WTC11 (cell line): ENCODE data around the gene PCDHA12. TPM values are rescaled to one million over a fixed set of nuclear protein-coding genes. Genes with fewer than 3 reads are reported as not detected.

Experiments used
- CBFB ChIP-seq: sonication (generic); formaldehyde crosslinking; IDR thresholded peaks from 2 replicates; pipeline ENCODE4 v1.8.1; 2022; ENCODE audit warnings: mild to moderate bottlenecking, low read depth, missing genetic modification reagents
- CDX4 ChIP-seq: fragments of 250-450 bp; sonication (Bioruptor Pico); IDR thresholded peaks from 2 replicates; pipeline ENCODE4 v1.9.0; 2021; ENCODE audit warnings: moderate library complexity, mild to moderate bottlenecking, inconsistent platforms, borderline replicate concordance
- E2F5 ChIP-seq: sonication (generic); formaldehyde crosslinking; IDR thresholded peaks from 2 replicates; pipeline ENCODE4 v1.8.1; 2022; ENCODE audit warnings: mild to moderate bottlenecking, moderate library complexity, missing genetic modification reagents
- ERG ChIP-seq: fragments of 250-450 bp; sonication (Bioruptor Pico); IDR thresholded peaks from 2 replicates; pipeline ENCODE4 v1.8.0; 2021; ENCODE audit warnings: mild to moderate bottlenecking
- ESRRA ChIP-seq: sonication (generic); formaldehyde crosslinking; IDR thresholded peaks from 2 replicates; pipeline ENCODE4 v1.8.1; 2022; ENCODE audit warnings: mild to moderate bottlenecking, missing genetic modification reagents, borderline replicate concordance
- FOXP4 ChIP-seq: sonication (generic); formaldehyde crosslinking; IDR thresholded peaks from 2 replicates; pipeline ENCODE4 v1.8.0; 2022; ENCODE audit warnings: mild to moderate bottlenecking, missing genetic modification reagents
- GTF2I ChIP-seq: fragments of 250-450 bp; sonication (Bioruptor Pico); conservative IDR thresholded peaks from 2 replicates; pipeline ENCODE4 v1.4.0; 2021; ENCODE audit warnings: mild to moderate bottlenecking
- IRF2 ChIP-seq: sonication (generic); formaldehyde crosslinking; IDR thresholded peaks from 2 replicates; pipeline ENCODE4 v1.8.0; 2022; ENCODE audit warnings: low read depth, missing genetic modification reagents, borderline replicate concordance
- JAZF1 ChIP-seq: fragments of 250-450 bp; sonication (Bioruptor Pico); IDR thresholded peaks from 2 replicates; pipeline ENCODE4 v1.9.0; 2021; ENCODE audit warnings: moderate library complexity, mild to moderate bottlenecking, inconsistent platforms
- JUN ChIP-seq: sonication (generic); formaldehyde crosslinking; IDR thresholded peaks from 2 replicates; pipeline ENCODE4 v1.8.0; 2023; ENCODE audit warnings: mild to moderate bottlenecking, missing genetic modification reagents
- MAX ChIP-seq: sonication (generic); formaldehyde crosslinking; IDR thresholded peaks from 2 replicates; pipeline ENCODE4 v1.8.0; 2022; ENCODE audit warnings: mild to moderate bottlenecking, missing genetic modification reagents
- NFYB ChIP-seq: sonication (generic); formaldehyde crosslinking; conservative IDR thresholded peaks from 2 replicates; pipeline ENCODE4 v1.8.0; 2022; ENCODE audit warnings: low read depth, missing genetic modification reagents
- NR1H2 ChIP-seq: sonication (generic); formaldehyde crosslinking; IDR thresholded peaks from 2 replicates; pipeline ENCODE4 v1.9.0; 2021; ENCODE audit warnings: mild to moderate bottlenecking, moderate library complexity, missing genetic modification reagents
- NR2C2 ChIP-seq: sonication (generic); formaldehyde crosslinking; IDR thresholded peaks from 2 replicates; pipeline ENCODE4 v1.8.0; 2022; ENCODE audit warnings: mild to moderate bottlenecking, missing genetic modification reagents
- OVOL2 ChIP-seq: fragments of 250-450 bp; sonication (Bioruptor Pico); IDR thresholded peaks from 2 replicates; pipeline ENCODE4 v1.9.0; 2021; ENCODE audit warnings: mild to moderate bottlenecking, borderline replicate concordance
- PRDM15 ChIP-seq: sonication (generic); formaldehyde crosslinking; IDR thresholded peaks from 2 replicates; pipeline ENCODE4 v1.8.0; 2022; ENCODE audit warnings: missing genetic modification reagents
- PREB ChIP-seq: sonication (generic); formaldehyde crosslinking; IDR thresholded peaks from 2 replicates; pipeline ENCODE4 v1.8.1; 2022; ENCODE audit warnings: mild to moderate bottlenecking, missing genetic modification reagents, moderate library complexity, borderline replicate concordance
- RORB ChIP-seq: fragments of 250-450 bp; sonication (Bioruptor Pico); IDR thresholded peaks from 2 replicates; pipeline ENCODE4 v1.9.0; 2021; ENCODE audit warnings: mild to moderate bottlenecking
- SMAD3 ChIP-seq: sonication (generic); formaldehyde crosslinking; IDR thresholded peaks from 2 replicates; pipeline ENCODE4 v1.8.0; 2022; ENCODE audit warnings: missing genetic modification reagents, mild to moderate bottlenecking, borderline replicate concordance
- TP53 ChIP-seq: sonication (generic); formaldehyde crosslinking; IDR thresholded peaks from 2 replicates; pipeline ENCODE4 v1.8.1; 2023; ENCODE audit warnings: mild to moderate bottlenecking, missing genetic modification reagents
- ZMAT4 ChIP-seq: fragments of 250-450 bp; sonication (Bioruptor Pico); IDR thresholded peaks from 2 replicates; pipeline ENCODE4 v1.9.0; 2021; ENCODE audit warnings: mild to moderate bottlenecking
- ZNF121 ChIP-seq: sonication (generic); formaldehyde crosslinking; IDR thresholded peaks from 2 replicates; pipeline ENCODE4 v1.8.0; 2023; ENCODE audit warnings: missing genetic modification reagents
- ZNF219 ChIP-seq: sonication (generic); formaldehyde crosslinking; IDR thresholded peaks from 2 replicates; pipeline ENCODE4 v1.8.0; 2023; ENCODE audit warnings: missing genetic modification reagents, mild to moderate bottlenecking, borderline replicate concordance
- ZNF281 ChIP-seq: sonication (generic); formaldehyde crosslinking; IDR thresholded peaks from 2 replicates; pipeline ENCODE4 v1.8.0; 2023; ENCODE audit warnings: mild to moderate bottlenecking, missing genetic modification reagents
- ZNF317 ChIP-seq: sonication (generic); formaldehyde crosslinking; IDR thresholded peaks from 2 replicates; pipeline ENCODE4 v1.8.1; 2023; ENCODE audit warnings: low read depth, mild to moderate bottlenecking, moderate library complexity, missing genetic modification reagents, borderline replicate concordance
- total RNA-seq: library from RNA; stranded (reverse); gene quantifications from 3 replicates; pipeline ENCODE4 v1.2.3, GENCODE V29; 2021

The PCDHA12 gene
- total RNA-seq, 1 experiment from 2014 or later = 9.6 TPM

- TF ChIP-seq ZNF281 (CRISPR knock-in tag) (no peak), FOXP4 (0 out of 2 replicates have a peak, but pooled peaks have one; percentile 23), NR1H2 (CRISPR knock-in tag) (no peak), ZMAT4 (CRISPR knock-in tag) (no peak), CDX4 (no peak), ESRRA (CRISPR knock-in tag) (peak; percentile 20), JAZF1 (CRISPR knock-in tag) (no peak), IRF2 (CRISPR knock-in tag) (no peak), OVOL2 (CRISPR knock-in tag) (no peak), SMAD3 (CRISPR knock-in tag) (0 out of 2 replicates have a peak, but pooled peaks have one; percentile 11), ZNF121 (no peak), PRDM15 (CRISPR knock-in tag) (peak; percentile 22; the same call in 1 of the 2 replicates), ZNF219 (CRISPR knock-in tag) (no peak; the same call in 1 of the 2 replicates), CBFB (CRISPR knock-in tag) (no peak), RORB (no peak), ZNF317 (CRISPR knock-in tag) (no peak), NFYB (CRISPR knock-in tag) (0 out of 2 replicates have a peak, but pooled peaks have one; percentile 11), MAX (CRISPR knock-in tag) (peak; percentile 86), TP53 (CRISPR knock-in tag) (no peak), ERG (CRISPR knock-in tag) (no peak), PREB (CRISPR knock-in tag) (no peak), GTF2I (CRISPR knock-in tag) (no peak), NR2C2 (no peak), E2F5 (CRISPR knock-in tag) (peak; percentile 35; the same call in 1 of the 2 replicates), JUN (CRISPR knock-in tag) (no peak)
These were observed 51.5 kb downstream of the PCDHA12 start (continued) for GRCh38 chr5:140926443-140927227.
